HUES6 (cell line): ENCODE data around the gene PTPRE.
A peak's percentile ranks its signal among the peaks of the same experiment; 100 is the strongest.

Source experiments
- H3K27ac ChIP-seq: 2 replicates; pipeline ENCODE4 v1.7.0; 2013; ENCODE audit warnings: low read depth, mild to moderate bottlenecking, low read length, inconsistent platforms
- H3K27me3 ChIP-seq: 2 replicates; pipeline ENCODE4 v1.6.1; 2013; ENCODE audit warnings: low read length; ENCODE audit not compliant: control insufficient read depth, insufficient read depth
- H3K36me3 ChIP-seq: 2 replicates; pipeline ENCODE4 v1.6.1; 2013; ENCODE audit warnings: low read length; ENCODE audit not compliant: control insufficient read depth, insufficient read depth
- H3K4me1 ChIP-seq: 2 replicates; pipeline ENCODE4 v1.6.1; 2013; ENCODE audit warnings: low read length; ENCODE audit not compliant: control insufficient read depth, insufficient read depth
- H3K4me3 ChIP-seq: 2 replicates; pipeline ENCODE4 v1.5.1; 2013; ENCODE audit warnings: low read depth, low read length
- H3K9ac ChIP-seq: one replicate; pipeline ENCODE4 v1.6.1; 2013; ENCODE audit warnings: mild to moderate bottlenecking, low read length
- H3K9me3 ChIP-seq: 2 replicates; pipeline ENCODE4 v1.6.1; 2013; ENCODE audit warnings: low read depth, low read length; ENCODE audit not compliant: control insufficient read depth, insufficient read depth

PTPRE gene

DNA sequence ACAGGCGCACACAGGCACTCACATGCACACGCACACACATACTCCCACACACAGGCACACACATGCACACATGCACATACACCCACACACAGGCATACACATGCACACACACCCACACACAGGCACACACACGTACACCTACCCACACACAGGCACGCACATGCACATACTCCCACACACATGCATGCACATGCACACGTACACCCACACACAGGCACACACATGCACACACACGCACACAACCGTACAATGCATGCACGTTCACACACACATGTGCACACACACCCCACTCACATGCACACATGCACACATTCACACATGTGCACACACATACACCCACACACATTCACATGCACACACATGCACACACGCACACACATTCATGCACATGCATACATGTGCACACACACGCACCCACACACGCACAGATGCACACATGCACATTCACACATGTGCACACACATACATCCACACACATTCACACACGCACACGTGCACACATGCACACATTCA is 160.0 kb downstream of the PTPRE start:
- no peak overlapping the region for H3K9ac ChIP-seq
- H3K27ac ChIP-seq: no peak overlapping the region
- H3K4me3 ChIP-seq: no peak overlapping the region
- peaks cover 25% of the 10 kb centered on the region for H3K4me1 ChIP-seq
- H3K36me3 ChIP-seq: no peaks in the 10 kb centered on the region; the same call in 1 of the 2 replicates
- H3K9me3 ChIP-seq: no peaks in the 10 kb centered on the region; the same call in 1 of the 2 replicates
- peaks cover 10% of the 10 kb centered on the region for H3K27me3 ChIP-seq

- no peak overlapping the region for H3K9ac ChIP-seq
- H3K27ac ChIP-seq: no peak overlapping the region
- H3K4me3 ChIP-seq: no peak overlapping the region
- no peaks in the 10 kb centered on the region; the same call in 1 of the 2 replicates for H3K36me3 ChIP-seq
- peaks cover 16% of the 10 kb centered on the region for H3K4me1 ChIP-seq
- H3K27me3 ChIP-seq: peaks cover 10% of the 10 kb centered on the region
- H3K9me3 ChIP-seq: no peaks in the 10 kb centered on the region; the same call in 1 of the 2 replicates
These were observed 160.9 kb downstream of the PTPRE start for GRCh38 chr10:128067691-128068397.

DNA sequence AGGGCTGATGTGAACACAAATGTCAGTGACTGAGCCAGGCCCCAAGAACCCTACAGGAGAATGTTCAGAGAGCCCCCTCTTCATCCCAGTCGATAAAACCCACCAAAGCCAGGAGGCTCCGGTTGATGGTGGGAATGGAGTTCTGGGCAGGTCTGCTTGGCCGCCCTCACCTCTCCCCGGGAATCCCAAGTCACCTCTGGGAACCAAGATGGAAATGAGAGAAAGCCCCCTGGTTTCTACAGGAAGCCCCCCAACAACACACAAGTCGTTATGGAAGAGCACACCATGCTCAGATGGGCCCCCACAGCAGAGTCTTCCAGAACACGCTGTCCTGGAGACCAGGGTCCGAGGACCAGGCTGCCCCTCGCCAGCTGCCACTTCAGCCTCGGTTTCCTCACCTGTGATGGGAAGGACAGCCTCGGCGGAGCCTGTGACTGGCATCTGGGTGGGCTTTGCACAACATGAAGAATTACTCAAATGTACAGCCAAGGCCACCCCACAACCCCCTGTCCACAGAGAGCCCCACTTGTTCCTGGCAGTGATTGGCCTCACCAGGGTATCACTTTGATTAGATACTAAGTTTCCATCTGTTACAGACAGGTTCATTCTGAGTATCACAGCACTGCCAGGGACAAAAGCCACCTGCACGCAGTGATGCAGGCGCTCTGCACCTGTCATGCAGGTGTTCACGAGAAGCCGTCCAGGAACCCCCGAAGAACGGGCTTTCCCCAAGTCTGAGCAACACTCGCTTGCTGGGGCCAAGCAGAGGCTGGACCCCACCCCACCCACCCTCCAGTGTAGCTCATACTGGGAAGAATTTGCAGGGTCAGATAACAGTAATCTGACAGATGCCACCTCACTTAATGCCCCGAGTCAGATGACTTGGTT is 161.7 kb downstream of the PTPRE start:
- H3K27me3 ChIP-seq: peaks cover 10% of the 10 kb centered on the region
- no peak overlapping the region for H3K9ac ChIP-seq
- no peaks in the 10 kb centered on the region; the same call in 1 of the 2 replicates for H3K36me3 ChIP-seq
- no peak overlapping the region for H3K4me3 ChIP-seq
- H3K4me1 ChIP-seq: peaks cover 8% of the 10 kb centered on the region
- H3K9me3 ChIP-seq: no peaks in the 10 kb centered on the region; the same call in 1 of the 2 replicates
- H3K27ac ChIP-seq: no peak overlapping the region

- peaks cover 10% of the 10 kb centered on the region for H3K27me3 ChIP-seq
- no peak overlapping the region for H3K27ac ChIP-seq
- H3K4me1 ChIP-seq: no peaks in the 10 kb centered on the region; the same call in 1 of the 2 replicates
- no peaks in the 10 kb centered on the region; the same call in 1 of the 2 replicates for H3K36me3 ChIP-seq
- H3K9me3 ChIP-seq: no peaks in the 10 kb centered on the region; the same call in 1 of the 2 replicates
- H3K9ac ChIP-seq: no peak overlapping the region
- H3K4me3 ChIP-seq: peak overlapping the region; percentile 29; the same call in 1 of the 2 replicates
These were observed 162.6 kb downstream of the PTPRE start for GRCh38 chr10:128069351-128070051.

DNA sequence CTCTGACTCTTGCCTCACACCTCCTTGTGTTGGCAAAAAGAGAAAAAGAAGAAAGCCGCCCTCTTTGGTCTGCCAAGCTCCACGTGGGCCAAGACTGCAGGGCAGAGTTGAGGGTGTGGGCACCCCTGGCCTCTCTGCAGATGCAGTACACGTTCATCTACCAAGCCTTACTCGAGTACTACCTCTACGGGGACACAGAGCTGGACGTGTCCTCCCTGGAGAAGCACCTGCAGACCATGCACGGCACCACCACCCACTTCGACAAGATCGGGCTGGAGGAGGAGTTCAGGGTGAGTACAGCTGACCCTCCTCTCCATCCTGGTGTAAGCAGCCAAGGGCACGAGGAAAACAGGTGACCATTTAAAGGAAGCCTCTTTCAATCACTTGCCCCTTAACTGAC is 163.3 kb downstream of the PTPRE start:
- Histone ChIP-seq H3K4me3 (no peak overlapping the region), H3K36me3 (no peaks in the 10 kb centered on the region; the same call in 1 of the 2 replicates), H3K9me3 (no peaks in the 10 kb centered on the region; the same call in 1 of the 2 replicates), H3K4me1 (no peaks in the 10 kb centered on the region), H3K27me3 (peaks cover 10% of the 10 kb centered on the region), H3K27ac (no peak overlapping the region), H3K9ac (no peak overlapping the region)

GRCh38 chr10:128070721-128071416 is 164.0 kb downstream of the PTPRE start:
- no peaks in the 10 kb centered on the region; the same call in 1 of the 2 replicates for H3K36me3 ChIP-seq
- no peaks in the 10 kb centered on the region; the same call in 1 of the 2 replicates for H3K9me3 ChIP-seq
- no peak overlapping the region for H3K9ac ChIP-seq
- no peak overlapping the region for H3K27ac ChIP-seq
- H3K27me3 ChIP-seq: peaks cover 10% of the 10 kb centered on the region
- H3K4me1 ChIP-seq: no peaks in the 10 kb centered on the region
- no peak overlapping the region for H3K4me3 ChIP-seq

- Histone ChIP-seq H3K4me3 (no peak overlapping the region), H3K27me3 (peaks cover 10% of the 10 kb centered on the region), H3K4me1 (no peaks in the 10 kb centered on the region), H3K9me3 (no peaks in the 10 kb centered on the region; the same call in 1 of the 2 replicates), H3K36me3 (no peaks in the 10 kb centered on the region; the same call in 1 of the 2 replicates), H3K9ac (no peak overlapping the region), H3K27ac (no peak overlapping the region)
These were observed 164.5 kb downstream of the PTPRE start for GRCh38 chr10:128071417-128071782.

DNA sequence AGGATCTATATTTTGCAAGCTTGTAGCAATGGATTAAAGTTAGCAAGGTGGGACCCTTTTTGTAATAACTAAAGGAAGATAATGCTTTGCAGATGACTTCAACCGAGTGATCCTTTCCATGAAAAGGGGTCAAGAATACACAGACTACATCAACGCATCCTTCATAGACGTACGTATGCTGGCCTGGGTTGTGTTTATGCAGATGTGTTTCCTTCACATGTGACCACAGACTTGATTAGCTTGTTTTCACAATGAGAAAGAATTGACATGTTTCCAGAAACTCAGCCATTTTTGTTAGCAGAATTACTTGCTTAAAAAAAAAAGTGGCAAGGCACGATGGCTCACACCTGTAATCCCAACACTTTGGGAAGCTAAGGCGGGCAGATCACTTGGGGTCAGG is 165.1 kb downstream of the PTPRE start:
- Histone ChIP-seq H3K27me3 (peaks cover 10% of the 10 kb centered on the region), H3K9me3 (no peaks in the 10 kb centered on the region; the same call in 1 of the 2 replicates), H3K36me3 (no peaks in the 10 kb centered on the region; the same call in 1 of the 2 replicates), H3K4me3 (no peak overlapping the region), H3K9ac (no peak overlapping the region), H3K4me1 (no peaks in the 10 kb centered on the region), H3K27ac (no peak overlapping the region)

GRCh38 chr10:128072941-128073645 is 166.2 kb downstream of the PTPRE start:
- Histone ChIP-seq H3K4me3 (no peak overlapping the region), H3K27me3 (peaks cover 10% of the 10 kb centered on the region), H3K27ac (no peak overlapping the region), H3K36me3 (no peaks in the 10 kb centered on the region), H3K9ac (no peak overlapping the region), H3K4me1 (no peaks in the 10 kb centered on the region), H3K9me3 (no peaks in the 10 kb centered on the region)
